ENCODE results near the gene HMGB4.

HMGB4 gene

DNA sequence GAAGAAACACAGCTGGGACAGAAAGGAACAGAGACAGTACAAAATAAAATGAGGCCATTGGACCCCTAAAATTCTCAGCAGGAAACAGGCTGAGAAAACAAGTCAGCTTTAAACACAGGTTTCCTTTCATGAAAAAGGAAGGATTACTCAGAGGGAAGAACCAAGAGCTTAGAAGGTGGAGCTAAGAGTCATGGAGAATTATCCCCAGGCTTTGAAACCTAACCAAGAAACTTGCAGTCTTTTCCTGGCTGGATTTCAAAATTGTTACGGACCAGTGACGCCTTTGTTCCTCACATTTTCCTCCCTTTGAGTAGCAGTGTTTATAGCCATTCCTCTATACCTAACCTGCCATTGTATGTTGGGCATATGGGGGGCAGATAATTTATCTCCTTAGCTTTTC lies 8.8 kb downstream of the HMGB4 start:
- Histone ChIP-seq H3K27ac (ENCODE audit: low read length) (no peak overlapping the region), H3K9me3 (ENCODE audit: control insufficient read depth, low read depth, low read length) (no peaks in the 10 kb centered on the region), H3K27me3 (ENCODE audit: control insufficient read depth, insufficient read depth, low read length) (no peaks in the 10 kb centered on the region), H3K4me3 (ENCODE audit: low read length) (no peak overlapping the region), H3K9ac (ENCODE audit: low read length) (no peak overlapping the region), H3K4me1 (ENCODE audit: control insufficient read depth, low read depth, low read length) (peaks cover 4% of the 10 kb centered on the region), H3K36me3 (ENCODE audit: control insufficient read depth, low read depth, low read length) (no peaks in the 10 kb centered on the region)

- no peaks in the 10 kb centered on the region for H3K27me3 ChIP-seq (ENCODE audit: control insufficient read depth, insufficient read depth, low read length)
- no peak overlapping the region for H3K9ac ChIP-seq (ENCODE audit: low read length)
Measured at GRCh38 chr1:33874636-33875035, 10.8 kb downstream of the HMGB4 start.

DNA sequence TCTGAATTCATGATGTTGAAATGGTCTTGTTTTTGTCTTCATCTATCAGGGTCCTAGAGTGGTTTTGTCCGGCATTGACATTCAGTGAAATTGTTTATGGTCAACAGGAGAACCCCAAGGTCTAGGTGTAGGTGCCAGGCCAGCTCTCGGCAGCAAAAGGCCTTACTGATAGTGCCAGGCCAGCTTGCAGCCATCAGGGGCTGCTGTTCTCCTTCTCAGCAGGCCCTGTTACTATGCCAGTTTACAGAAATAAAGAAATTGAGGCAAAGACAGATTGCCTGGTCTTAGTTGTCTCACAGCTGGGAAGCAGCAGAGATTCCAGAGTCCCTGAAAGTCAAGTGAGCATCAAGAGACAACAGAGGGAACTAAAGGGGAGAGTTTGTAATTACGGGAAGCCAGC lies 12.0 kb downstream of the HMGB4 start:
- no peaks in the 10 kb centered on the region for H3K36me3 ChIP-seq (ENCODE audit: control insufficient read depth, low read depth, low read length)
- H3K4me1 ChIP-seq (ENCODE audit: control insufficient read depth, low read depth, low read length) = no peaks in the 10 kb centered on the region
- no peaks in the 10 kb centered on the region for H3K27me3 ChIP-seq (ENCODE audit: control insufficient read depth, insufficient read depth, low read length)
- H3K4me3 ChIP-seq (ENCODE audit: low read length) = no peak overlapping the region
- no peak overlapping the region for H3K9ac ChIP-seq (ENCODE audit: low read length)
- H3K9me3 ChIP-seq (ENCODE audit: control insufficient read depth, low read depth, low read length) = no peaks in the 10 kb centered on the region
- no peak overlapping the region for H3K27ac ChIP-seq (ENCODE audit: low read length)

More at GRCh38 chr1:33874636-33875035, 10.8 kb downstream of the HMGB4 start:
- no peaks in the 10 kb centered on the region for H3K36me3 ChIP-seq (ENCODE audit: control insufficient read depth, low read depth, low read length)
- H3K27ac ChIP-seq (ENCODE audit: low read length) = no peak overlapping the region
- H3K4me1 ChIP-seq (ENCODE audit: control insufficient read depth, low read depth, low read length) = no peaks in the 10 kb centered on the region
- no peaks in the 10 kb centered on the region for H3K9me3 ChIP-seq (ENCODE audit: control insufficient read depth, low read depth, low read length)
- no peak overlapping the region for H3K4me3 ChIP-seq (ENCODE audit: low read length)

DNA sequence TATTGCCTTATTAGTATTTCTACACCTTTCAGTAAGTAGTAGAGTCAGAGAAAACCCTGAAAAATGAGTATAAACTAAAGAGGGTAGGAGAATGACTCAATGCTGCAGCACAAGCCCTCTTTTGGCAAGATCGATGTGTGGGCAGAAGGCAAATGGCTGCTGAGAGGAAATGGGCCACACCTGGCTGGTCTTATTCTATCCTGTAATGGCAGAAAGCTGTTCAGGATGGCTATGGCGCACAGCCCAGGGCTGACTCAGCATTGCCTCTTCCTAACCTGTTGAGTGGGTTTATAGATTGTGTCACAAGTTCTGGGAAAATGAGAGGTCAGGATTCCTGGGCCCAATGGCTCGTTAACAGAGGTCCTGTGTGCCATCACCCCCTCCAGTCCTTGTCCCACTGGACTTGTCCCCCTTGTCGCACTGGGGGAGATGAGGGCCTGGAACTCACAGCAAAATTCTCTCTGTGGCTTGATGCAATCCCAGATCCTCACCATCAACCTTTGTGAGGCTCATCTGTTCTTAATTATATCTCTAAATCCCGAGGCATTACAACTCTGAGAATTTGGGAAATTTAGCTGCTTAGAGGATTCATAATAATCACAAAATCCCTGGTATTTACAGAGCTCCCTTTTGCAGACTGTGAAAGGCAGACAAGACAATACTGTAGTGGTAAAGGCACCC lies 13.2 kb downstream of the HMGB4 start:
- Histone ChIP-seq H3K4me1 (ENCODE audit: control insufficient read depth, low read depth, low read length) (no peaks in the 10 kb centered on the region), H3K27me3 (ENCODE audit: control insufficient read depth, insufficient read depth, low read length) (no peaks in the 10 kb centered on the region), H3K27ac (ENCODE audit: low read length) (no peak overlapping the region), H3K9me3 (ENCODE audit: control insufficient read depth, low read depth, low read length) (no peaks in the 10 kb centered on the region), H3K9ac (ENCODE audit: low read length) (no peak overlapping the region), H3K36me3 (ENCODE audit: control insufficient read depth, low read depth, low read length) (no peaks in the 10 kb centered on the region), H3K4me3 (ENCODE audit: low read length) (no peak overlapping the region)

GRCh38 chr1:33878392-33878791 lies 14.5 kb downstream of the HMGB4 start:
- Histone ChIP-seq H3K27ac (ENCODE audit: low read length) (no peak overlapping the region), H3K4me3 (ENCODE audit: low read length) (no peak overlapping the region), H3K36me3 (ENCODE audit: control insufficient read depth, low read depth, low read length) (no peaks in the 10 kb centered on the region), H3K4me1 (ENCODE audit: control insufficient read depth, low read depth, low read length) (no peaks in the 10 kb centered on the region), H3K9ac (ENCODE audit: low read length) (no peak overlapping the region), H3K9me3 (ENCODE audit: control insufficient read depth, low read depth, low read length) (no peaks in the 10 kb centered on the region), H3K27me3 (ENCODE audit: control insufficient read depth, insufficient read depth, low read length) (no peaks in the 10 kb centered on the region)

- H3K27me3 ChIP-seq (ENCODE audit: control insufficient read depth, insufficient read depth, low read length) = no peaks in the 10 kb centered on the region
- no peak overlapping the region for H3K9ac ChIP-seq (ENCODE audit: low read length)
- no peak overlapping the region for H3K4me3 ChIP-seq (ENCODE audit: low read length)
- H3K9me3 ChIP-seq (ENCODE audit: control insufficient read depth, low read depth, low read length) = no peaks in the 10 kb centered on the region
- H3K4me1 ChIP-seq (ENCODE audit: control insufficient read depth, low read depth, low read length) = peaks cover under 1% of the 10 kb centered on the region
- H3K27ac ChIP-seq (ENCODE audit: low read length) = no peak overlapping the region
- no peaks in the 10 kb centered on the region for H3K36me3 ChIP-seq (ENCODE audit: control insufficient read depth, low read depth, low read length)
Measured at GRCh38 chr1:33880305-33880704, 16.4 kb downstream of the HMGB4 start.

DNA sequence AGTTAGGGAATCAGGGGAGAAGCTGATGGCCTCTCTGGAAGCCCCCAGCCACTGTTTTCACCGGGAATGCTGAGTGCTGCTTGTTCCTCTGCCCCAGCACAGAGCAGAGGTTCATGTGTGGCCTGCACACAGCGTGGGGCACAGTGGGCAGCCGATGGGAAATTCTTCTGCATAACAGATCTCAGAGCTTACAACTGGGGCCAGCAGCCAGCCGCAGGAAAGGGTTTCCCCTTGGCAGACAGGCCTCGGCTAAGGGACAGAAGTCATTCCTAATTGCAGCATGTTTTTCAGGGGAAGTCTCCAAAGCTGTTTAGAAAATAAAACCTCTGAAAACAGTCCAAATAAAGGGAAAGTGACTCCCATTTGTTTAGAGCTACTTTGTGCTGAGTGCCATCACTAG lies 22.6 kb downstream of the HMGB4 start:
- H3K9ac ChIP-seq (ENCODE audit: low read length) = no peak overlapping the region
- H3K4me1 ChIP-seq (ENCODE audit: control insufficient read depth, low read depth, low read length) = peaks cover 18% of the 10 kb centered on the region
- no peaks in the 10 kb centered on the region for H3K36me3 ChIP-seq (ENCODE audit: control insufficient read depth, low read depth, low read length)
- H3K27me3 ChIP-seq (ENCODE audit: control insufficient read depth, insufficient read depth, low read length) = no peaks in the 10 kb centered on the region
- H3K27ac ChIP-seq (ENCODE audit: low read length) = no peak overlapping the region
- no peaks in the 10 kb centered on the region for H3K9me3 ChIP-seq (ENCODE audit: control insufficient read depth, low read depth, low read length)
- H3K4me3 ChIP-seq (ENCODE audit: low read length) = no peak overlapping the region

- Histone ChIP-seq H3K27me3 (ENCODE audit: control insufficient read depth, insufficient read depth, low read length) (no peaks in the 10 kb centered on the region), H3K36me3 (ENCODE audit: control insufficient read depth, low read depth, low read length) (no peaks in the 10 kb centered on the region), H3K9me3 (ENCODE audit: control insufficient read depth, low read depth, low read length) (no peaks in the 10 kb centered on the region), H3K4me1 (ENCODE audit: control insufficient read depth, low read depth, low read length) (peaks cover 4% of the 10 kb centered on the region), H3K9ac (ENCODE audit: low read length) (no peak overlapping the region), H3K27ac (ENCODE audit: low read length) (no peak overlapping the region), H3K4me3 (ENCODE audit: low read length) (no peak overlapping the region)
Measured at GRCh38 chr1:33893147-33893830, 29.4 kb downstream of the HMGB4 start.

GRCh38 chr1:33895396-33895795 lies 31.5 kb downstream of the HMGB4 start:
- no peak overlapping the region for H3K9ac ChIP-seq (ENCODE audit: low read length)
- H3K27me3 ChIP-seq (ENCODE audit: control insufficient read depth, insufficient read depth, low read length) = no peaks in the 10 kb centered on the region
- H3K9me3 ChIP-seq (ENCODE audit: control insufficient read depth, low read depth, low read length) = no peaks in the 10 kb centered on the region
- H3K36me3 ChIP-seq (ENCODE audit: control insufficient read depth, low read depth, low read length) = no peaks in the 10 kb centered on the region
- H3K4me3 ChIP-seq (ENCODE audit: low read length) = no peak overlapping the region
- H3K27ac ChIP-seq (ENCODE audit: low read length) = no peak overlapping the region
- peaks cover 4% of the 10 kb centered on the region for H3K4me1 ChIP-seq (ENCODE audit: control insufficient read depth, low read depth, low read length)

- peaks cover 4% of the 10 kb centered on the region for H3K4me1 ChIP-seq (ENCODE audit: control insufficient read depth, low read depth, low read length)
- H3K9ac ChIP-seq (ENCODE audit: low read length) = no peak overlapping the region
- no peaks in the 10 kb centered on the region for H3K9me3 ChIP-seq (ENCODE audit: control insufficient read depth, low read depth, low read length)
- H3K4me3 ChIP-seq (ENCODE audit: low read length) = no peak overlapping the region
- H3K36me3 ChIP-seq (ENCODE audit: control insufficient read depth, low read depth, low read length) = no peaks in the 10 kb centered on the region
- no peaks in the 10 kb centered on the region for H3K27me3 ChIP-seq (ENCODE audit: control insufficient read depth, insufficient read depth, low read length)
- H3K27ac ChIP-seq (ENCODE audit: low read length) = no peak overlapping the region
Measured at GRCh38 chr1:33895976-33896375, 32.1 kb downstream of the HMGB4 start.

GRCh38 chr1:33897092-33897725 lies 33.3 kb downstream of the HMGB4 start:
- no peak overlapping the region for H3K9ac ChIP-seq (ENCODE audit: low read length)
- H3K27ac ChIP-seq (ENCODE audit: low read length) = no peak overlapping the region
- H3K9me3 ChIP-seq (ENCODE audit: control insufficient read depth, low read depth, low read length) = no peaks in the 10 kb centered on the region
- H3K4me1 ChIP-seq (ENCODE audit: control insufficient read depth, low read depth, low read length) = peaks cover 4% of the 10 kb centered on the region
- H3K36me3 ChIP-seq (ENCODE audit: control insufficient read depth, low read depth, low read length) = no peaks in the 10 kb centered on the region
- H3K4me3 ChIP-seq (ENCODE audit: low read length) = no peak overlapping the region
- H3K27me3 ChIP-seq (ENCODE audit: control insufficient read depth, insufficient read depth, low read length) = no peaks in the 10 kb centered on the region
